ENCODE data around the gene INAFM2.

The INAFM2 gene

DNA sequence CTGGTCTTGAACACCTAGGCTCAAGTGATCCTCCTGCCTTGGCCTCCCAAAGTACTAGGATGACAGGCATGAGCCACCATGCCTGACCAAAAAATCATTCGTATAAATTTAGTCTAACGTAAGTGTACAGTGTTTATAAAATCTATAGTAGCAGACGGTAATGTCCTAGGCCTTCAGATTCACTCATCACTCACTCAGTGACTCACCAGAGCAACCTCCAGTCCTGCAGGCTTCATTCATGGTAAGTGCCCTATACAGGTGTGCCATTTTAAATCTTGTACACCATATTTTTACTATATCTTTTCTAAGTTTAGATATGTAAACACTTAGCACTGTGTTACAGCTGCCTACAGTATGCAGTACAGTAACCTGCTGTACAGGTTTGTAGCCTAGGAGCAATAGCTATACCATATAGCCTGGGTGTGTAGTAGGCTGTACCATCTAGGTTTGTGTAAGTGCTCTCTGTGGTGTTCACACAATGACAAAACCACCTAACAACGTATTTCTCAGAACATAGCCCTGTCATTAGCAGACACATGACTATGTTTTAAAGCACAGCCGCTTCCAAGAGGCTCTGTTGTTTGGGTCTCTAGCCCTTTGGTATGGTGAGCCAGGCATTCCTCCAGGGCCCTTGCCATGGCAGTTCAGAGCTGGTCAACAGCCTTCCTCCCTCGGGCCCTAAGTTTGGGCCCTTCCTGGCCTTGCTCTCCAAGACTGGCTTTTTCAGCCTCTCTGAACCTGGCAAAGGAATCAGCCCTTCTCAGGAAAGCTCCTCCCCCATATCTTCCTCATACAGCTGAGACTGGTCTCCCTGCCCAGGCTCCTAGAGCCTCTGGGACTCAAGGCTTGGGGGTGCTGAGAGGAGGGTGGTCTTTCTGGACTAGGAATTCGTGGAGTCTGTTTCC is 19.2 kb downstream of the INAFM2 start:
- no peak for DNase-seq
- TF ChIP-seq GATA1 (IDR thresholded peaks at IDR 0.05; ENCODE audit: low read depth, low read length) (no peak), POLR2A (IDR thresholded peaks at IDR 0.05; ENCODE audit: low read length) (no peak)

GRCh38 chr15:40343512-40343911 is 20.0 kb downstream of the INAFM2 start:
- no peak for TF ChIP-seq GATA1 (IDR thresholded peaks at IDR 0.05; ENCODE audit: low read depth, low read length)
- TF ChIP-seq POLR2A (IDR thresholded peaks at IDR 0.05; ENCODE audit: low read length), result no peak
- no peak for DNase-seq

DNA sequence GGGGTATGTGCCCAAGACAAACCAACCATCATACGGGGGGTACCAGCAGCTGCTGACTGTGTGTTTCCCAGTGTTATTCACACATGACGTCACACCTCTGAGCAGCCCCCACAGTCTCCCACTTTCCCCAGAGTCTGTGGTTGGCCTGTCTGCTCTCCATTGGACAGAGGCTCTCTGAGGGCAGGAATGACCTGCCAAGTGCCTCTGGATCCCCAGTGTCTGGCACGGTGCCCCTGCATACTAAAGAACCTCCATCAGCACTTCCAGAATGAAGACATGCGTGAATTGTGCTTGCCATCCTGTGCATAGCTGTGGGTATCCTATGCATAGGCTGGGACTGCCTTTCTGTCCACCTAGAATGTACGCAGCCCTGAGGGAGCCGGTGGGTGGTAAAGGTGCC is 20.7 kb downstream of the INAFM2 start:
- no peak for TF ChIP-seq GATA1 (IDR thresholded peaks at IDR 0.05; ENCODE audit: low read depth, low read length)
- no peak for TF ChIP-seq POLR2A (IDR thresholded peaks at IDR 0.05; ENCODE audit: low read length)

GRCh38 chr15:40344631-40345120 is 21.2 kb downstream of the INAFM2 start:
- peak; percentile 66 to 75 for DNase-seq
- TF ChIP-seq POLR2A (IDR thresholded peaks at IDR 0.05; ENCODE audit: low read length), result no peak
- TF ChIP-seq GATA1 (IDR thresholded peaks at IDR 0.05; ENCODE audit: low read depth, low read length), result no peak

More for the DNA sequence above, 20.7 kb downstream of the INAFM2 start:
- DNase-seq, result no peak

DNA sequence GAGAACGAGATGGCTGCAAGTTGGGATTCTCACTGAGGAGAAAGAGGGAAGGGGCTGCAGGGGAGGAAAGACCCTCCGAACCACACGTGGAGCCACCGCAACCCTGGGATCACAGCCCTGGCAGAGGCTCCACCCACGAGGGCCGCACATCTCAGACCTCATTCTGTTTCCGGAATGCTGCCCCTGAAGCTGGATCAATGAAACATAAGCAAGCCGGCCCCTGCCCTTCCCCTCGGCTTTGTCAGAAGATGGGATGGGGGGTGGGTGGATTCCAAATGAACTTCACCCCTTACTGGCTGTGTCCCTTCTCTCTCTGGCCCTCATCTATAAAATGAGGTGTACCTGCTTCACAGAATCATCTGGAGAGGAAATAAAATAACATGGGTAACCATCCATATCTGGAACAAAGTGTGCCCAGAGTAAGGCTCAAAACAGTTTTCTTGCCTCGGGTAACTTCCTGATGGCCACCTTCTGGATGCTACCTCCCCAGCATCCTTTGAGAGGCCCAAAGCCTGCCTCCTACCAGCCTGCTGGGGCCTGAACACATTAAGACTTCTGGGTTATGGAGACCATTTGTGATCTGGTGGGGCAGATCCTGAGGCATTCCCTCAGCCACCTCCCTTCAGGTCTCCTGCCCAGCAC is 21.9 kb downstream of the INAFM2 start:
- TF ChIP-seq GATA1 (IDR thresholded peaks at IDR 0.05; ENCODE audit: low read depth, low read length) (no peak), POLR2A (IDR thresholded peaks at IDR 0.05; ENCODE audit: low read length) (no peak)

DNA sequence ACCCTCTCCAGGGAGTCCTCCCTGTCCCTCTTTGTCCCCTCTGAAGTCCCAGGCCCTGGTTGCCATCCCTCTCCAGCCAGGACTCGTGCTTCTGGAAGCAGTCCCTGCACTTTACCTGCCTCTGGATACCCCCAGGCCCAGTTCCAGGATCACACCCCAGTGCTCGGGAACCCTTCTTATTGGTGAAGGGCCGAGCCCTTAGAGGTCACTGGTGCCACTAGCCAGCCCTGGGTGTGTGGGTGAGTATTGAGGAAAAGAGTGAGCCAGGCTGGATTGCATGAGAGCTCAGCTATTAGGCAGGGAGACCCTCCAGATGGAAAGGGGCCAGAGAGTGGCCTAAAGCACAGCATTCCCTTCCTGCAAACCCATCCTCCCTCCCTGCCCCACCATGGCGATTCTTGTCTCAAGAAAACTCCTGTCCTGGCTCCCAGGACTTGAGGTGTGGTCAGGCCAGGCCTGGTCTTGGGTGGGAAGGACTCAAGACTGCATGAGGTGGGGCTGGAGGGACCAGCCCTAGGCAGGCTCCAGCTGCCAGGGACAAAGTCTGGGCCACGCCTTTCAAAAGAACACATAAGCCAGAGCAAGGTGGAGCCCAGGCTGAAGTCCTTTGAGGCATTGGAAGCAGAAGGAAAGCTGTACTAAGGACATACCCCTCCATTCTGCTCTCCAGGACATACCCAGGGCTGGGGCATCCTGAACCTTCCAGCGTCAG is 22.5 kb downstream of the INAFM2 start:
- no peak for DNase-seq
- no peak for TF ChIP-seq POLR2A (IDR thresholded peaks at IDR 0.05; ENCODE audit: low read length)
- no peak for TF ChIP-seq GATA1 (IDR thresholded peaks at IDR 0.05; ENCODE audit: low read depth, low read length)

More for the DNA sequence above, 21.9 kb downstream of the INAFM2 start:
- no peak for DNase-seq

GRCh38 chr15:40346579-40347558 is 23.4 kb downstream of the INAFM2 start:
- no peak for DNase-seq
- no peak for TF ChIP-seq POLR2A (IDR thresholded peaks at IDR 0.05; ENCODE audit: low read length)
- TF ChIP-seq GATA1 (IDR thresholded peaks at IDR 0.05; ENCODE audit: low read depth, low read length), result no peak

DNA sequence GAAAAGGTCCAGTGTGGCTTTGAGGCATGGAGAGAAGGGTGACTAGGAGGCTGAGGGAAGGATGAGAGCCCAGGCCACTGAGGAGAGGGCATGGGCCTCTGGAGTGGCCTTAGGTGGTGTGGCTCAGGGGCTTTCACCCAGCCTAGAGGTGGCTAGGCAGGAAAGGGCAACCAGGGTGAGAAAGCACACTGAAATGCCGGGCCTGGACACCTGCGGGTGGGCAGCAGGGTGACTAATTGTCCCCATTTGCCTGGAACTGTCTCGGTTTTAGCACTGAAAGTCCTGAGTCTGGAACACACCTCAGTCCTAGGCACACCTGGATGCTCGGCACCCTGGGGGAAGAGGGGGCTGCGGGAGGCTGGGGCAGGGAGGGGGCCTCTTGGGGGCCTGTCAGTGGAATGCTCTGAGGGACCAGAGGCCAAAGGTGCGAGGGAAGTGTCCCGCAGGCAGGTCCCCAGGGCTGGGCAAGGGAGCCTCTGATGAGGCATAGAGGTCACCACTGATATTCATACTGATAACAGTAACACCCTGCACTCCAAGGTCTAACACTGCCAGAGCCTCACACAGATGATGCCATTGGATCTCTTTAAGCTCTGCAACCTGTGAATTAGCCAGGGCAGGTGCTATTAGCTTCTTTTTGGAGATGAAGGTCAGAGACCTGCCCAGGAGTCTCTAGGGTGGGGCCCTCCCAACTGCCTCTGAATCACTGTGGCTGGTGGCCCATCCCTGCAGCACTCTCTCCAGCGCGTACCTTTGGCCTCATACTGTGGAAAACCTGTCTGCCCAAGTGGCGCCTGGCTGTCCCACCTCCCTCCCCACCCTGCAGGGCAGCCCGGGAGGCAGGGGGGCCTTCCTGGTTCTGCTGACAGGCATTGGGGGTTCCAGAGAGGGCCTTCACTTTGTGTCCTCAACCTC is 24.3 kb downstream of the INAFM2 start:
- TF ChIP-seq POLR2A (IDR thresholded peaks at IDR 0.05; ENCODE audit: low read length), result no peak
- TF ChIP-seq GATA1 (IDR thresholded peaks at IDR 0.05; ENCODE audit: low read depth, low read length), result no peak
- no peak for DNase-seq

GRCh38 chr15:40348474-40348870 is 25.0 kb downstream of the INAFM2 start:
- TF ChIP-seq POLR2A (IDR thresholded peaks at IDR 0.05; ENCODE audit: low read length) (no peak), GATA1 (IDR thresholded peaks at IDR 0.05; ENCODE audit: low read depth, low read length) (no peak)

GRCh38 chr15:40349163-40349562 is 25.7 kb downstream of the INAFM2 start:
- no peak for DNase-seq
- TF ChIP-seq GATA1 (IDR thresholded peaks at IDR 0.05; ENCODE audit: low read depth, low read length) (no peak), POLR2A (IDR thresholded peaks at IDR 0.05; ENCODE audit: low read length) (no peak)

More at GRCh38 chr15:40348474-40348870, 25.0 kb downstream of the INAFM2 start:
- no peak for DNase-seq

- DNase-seq, result no peak
- TF ChIP-seq GATA1 (IDR thresholded peaks at IDR 0.05; ENCODE audit: low read depth, low read length) (no peak), POLR2A (IDR thresholded peaks at IDR 0.05; ENCODE audit: low read length) (no peak)
Observed at GRCh38 chr15:40352281-40352901, 28.9 kb downstream of the INAFM2 start.
